Measurements from ENCODE around the gene GIPR.
A peak's percentile ranks its signal among the peaks of the same experiment; 100 is the strongest.
"Not testable (repeated sequence)": the region's sequence is repeated elsewhere in the genome, so short reads cannot be mapped to it uniquely, and the experiment has no call there.

GIPR gene, protein sequence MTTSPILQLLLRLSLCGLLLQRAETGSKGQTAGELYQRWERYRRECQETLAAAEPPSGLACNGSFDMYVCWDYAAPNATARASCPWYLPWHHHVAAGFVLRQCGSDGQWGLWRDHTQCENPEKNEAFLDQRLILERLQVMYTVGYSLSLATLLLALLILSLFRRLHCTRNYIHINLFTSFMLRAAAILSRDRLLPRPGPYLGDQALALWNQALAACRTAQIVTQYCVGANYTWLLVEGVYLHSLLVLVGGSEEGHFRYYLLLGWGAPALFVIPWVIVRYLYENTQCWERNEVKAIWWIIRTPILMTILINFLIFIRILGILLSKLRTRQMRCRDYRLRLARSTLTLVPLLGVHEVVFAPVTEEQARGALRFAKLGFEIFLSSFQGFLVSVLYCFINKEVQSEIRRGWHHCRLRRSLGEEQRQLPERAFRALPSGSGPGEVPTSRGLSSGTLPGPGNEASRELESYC

DNA sequence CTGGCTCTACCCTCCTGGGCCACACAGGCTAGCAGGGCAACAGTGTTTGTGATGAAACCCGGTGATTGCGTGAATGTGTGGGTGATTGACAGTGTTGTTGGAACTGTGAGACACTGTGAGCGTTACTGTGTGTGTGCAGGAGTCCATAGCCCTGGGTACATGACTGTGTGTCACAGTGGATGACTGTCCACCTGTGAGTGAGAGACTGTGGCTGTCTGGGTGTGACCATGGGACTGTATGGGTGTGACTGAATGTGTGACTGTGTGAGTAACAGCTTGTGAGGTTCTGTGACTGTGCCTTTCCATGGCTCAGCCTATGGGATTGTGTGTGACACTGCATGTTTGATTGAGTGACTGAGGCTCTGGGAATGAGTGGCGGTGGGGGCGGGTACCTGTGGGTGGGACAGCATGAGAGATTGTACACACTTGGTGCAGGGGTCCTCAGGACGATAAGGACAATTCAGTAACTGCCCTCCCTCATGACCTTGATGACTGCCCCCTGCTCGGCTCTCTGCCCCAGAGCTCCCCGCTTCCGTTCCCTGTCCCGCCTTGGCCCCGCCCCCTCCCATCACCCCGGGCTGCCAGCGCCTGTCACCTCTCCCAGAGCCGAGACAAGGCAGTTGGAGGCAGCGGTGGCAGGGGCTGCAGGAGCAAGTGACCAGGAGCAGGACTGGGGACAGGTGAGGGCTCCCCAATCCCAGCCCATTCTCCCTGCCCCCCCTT lies at the start of gene GIPR:
Gene GIPR, plus strand, starts transcription at position 602 of the 722 bp plus-strand sequence. CDS start 1,300 bp downstream, outside the sequence.
- H3K4me3 ChIP-seq (ENCODE audit: low read depth, low read length): peak within 1 kb of the TSS; percentile 45
- DNase-seq (ENCODE audit: low read depth): no peak

DNA sequence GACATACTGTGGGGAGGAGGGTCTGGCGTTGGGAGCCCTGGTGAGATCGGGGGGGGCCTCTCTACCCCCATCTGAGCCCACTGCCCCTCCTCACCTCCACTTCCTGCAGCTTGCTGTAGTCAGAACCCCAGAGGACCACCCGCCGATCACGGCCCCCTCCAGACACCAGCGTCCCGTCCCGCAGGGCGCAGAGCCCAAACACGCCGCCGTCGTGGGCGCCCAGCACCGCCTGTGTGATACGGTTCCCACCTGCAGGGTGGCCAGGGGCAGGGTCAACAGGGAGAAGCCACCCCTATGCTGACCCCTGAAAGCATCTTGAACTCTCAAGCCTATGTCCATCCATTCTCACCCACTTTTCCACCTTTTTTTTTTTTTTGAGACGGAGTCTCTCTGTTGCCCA lies 46.6 kb upstream of the GIPR start:
- no peak for DNase-seq (ENCODE audit: low read depth)
- no peak overlapping the region for H3K4me3 ChIP-seq (ENCODE audit: low read depth, low read length)

DNA sequence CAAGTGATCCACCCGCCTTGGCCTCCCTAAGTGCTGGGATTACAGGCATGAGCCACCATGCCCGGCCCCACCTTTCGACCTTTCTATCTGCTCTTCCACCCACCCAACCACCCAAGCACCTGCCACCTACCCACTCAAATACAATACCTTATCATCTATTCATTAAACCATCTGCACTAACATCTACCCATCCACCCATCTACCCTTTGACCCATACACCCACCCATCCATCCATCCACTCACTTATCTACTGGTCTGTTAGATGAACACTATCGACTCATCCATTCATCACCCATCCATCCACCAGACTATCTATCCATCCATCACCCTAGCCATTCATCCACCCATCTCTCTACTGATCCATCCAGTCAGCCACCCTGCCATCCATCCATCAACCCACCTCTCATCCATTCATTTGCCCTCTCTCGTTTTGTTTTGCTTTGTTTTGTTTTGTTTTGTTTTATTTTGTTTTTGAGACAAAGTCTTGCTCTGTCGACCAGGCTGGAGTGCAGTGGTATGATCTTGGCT lies 46.0 kb upstream of the GIPR start:
- DNase-seq (ENCODE audit: low read depth): no peak
- no peak overlapping the region for H3K4me3 ChIP-seq (ENCODE audit: low read depth, low read length)

DNA sequence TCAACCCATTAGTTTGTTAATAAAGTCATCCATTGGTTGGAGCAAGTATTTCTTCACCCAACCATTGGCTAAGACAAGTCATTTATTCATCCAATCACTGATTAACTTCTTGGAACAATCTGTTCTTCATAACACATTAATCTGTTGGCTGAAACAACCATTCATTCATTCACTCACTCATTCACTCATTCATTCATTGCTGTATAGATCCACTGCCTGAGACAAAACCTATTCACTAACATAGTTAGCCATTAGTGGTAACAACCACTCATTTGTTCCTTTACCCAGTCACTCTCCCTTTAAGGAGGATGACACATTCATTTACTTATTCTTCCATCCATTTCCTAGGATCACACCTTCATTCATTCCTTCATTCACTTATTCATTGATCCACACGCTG lies 44.0 kb upstream of the GIPR start:
- DNase-seq (ENCODE audit: low read depth): no peak

DNA sequence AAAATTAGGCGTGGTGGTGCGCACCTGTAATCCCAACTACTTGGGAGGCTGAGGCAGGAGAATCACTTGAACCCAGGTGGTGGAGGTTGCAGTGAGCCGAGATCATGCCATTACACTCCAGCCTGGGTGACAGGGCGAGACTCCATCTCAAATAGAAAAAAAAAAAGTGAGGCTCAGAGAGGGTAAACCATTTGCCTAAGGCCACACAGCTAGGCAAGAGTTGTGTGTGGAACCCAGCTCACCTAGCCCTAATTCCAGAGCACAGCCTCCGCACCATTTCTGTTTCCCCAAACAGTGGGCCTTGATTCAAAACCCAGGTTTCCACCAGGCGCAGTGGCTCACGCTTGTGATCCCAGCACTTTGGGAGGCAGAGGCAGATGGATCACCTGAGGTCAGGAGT lies 39.8 kb upstream of the GIPR start:
- not testable (repeated sequence) for DNase-seq (ENCODE audit: low read depth); H3K4me3 ChIP-seq (ENCODE audit: low read depth, low read length)

More for the DNA sequence above, 44.0 kb upstream of the GIPR start:
- H3K4me3 ChIP-seq (ENCODE audit: low read depth, low read length): no peak overlapping the region

DNA sequence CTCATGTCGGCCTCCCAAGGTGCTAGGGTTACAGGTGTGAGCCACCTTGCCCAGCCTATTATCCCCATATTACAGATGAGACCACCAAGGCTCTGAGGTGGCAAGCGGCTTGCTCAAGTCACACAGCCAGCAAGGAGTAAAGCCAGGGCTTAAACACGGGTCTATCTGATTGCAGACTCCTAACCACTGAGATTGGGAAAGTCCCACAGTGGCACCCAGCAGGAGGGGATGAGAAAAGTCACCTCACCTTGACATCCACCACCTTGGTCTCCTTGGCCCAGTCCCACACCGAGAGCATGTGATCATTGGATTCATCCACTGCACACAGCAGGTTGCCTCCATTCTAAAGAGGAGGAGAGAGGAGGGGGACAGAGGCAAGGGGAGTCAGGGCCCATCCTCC lies 38.3 kb upstream of the GIPR start:
- H3K4me3 ChIP-seq (ENCODE audit: low read depth, low read length): no peak overlapping the region
- DNase-seq (ENCODE audit: low read depth): no peak

DNA sequence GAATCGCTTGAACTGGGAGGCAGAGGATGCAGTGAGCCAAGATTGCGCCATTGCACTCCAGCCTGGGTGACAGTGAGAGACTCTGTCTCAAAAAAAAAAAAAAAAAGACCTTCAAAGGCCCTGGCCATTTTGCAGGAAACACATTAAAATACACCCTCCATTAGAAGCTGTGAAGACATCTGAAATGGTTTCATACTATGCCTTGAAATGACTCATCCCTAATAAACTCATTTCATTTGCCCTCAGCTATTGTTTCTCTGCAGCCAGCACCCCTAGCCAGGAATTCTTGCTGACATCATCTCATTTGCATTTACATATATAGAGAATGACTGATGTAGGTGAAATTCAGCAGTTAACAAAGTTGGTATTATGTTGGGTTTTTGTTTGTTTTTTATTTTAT lies 37.6 kb upstream of the GIPR start:
- peak; percentile 75 for DNase-seq (ENCODE audit: low read depth)
- H3K4me3 ChIP-seq (ENCODE audit: low read depth, low read length): no peak overlapping the region

DNA sequence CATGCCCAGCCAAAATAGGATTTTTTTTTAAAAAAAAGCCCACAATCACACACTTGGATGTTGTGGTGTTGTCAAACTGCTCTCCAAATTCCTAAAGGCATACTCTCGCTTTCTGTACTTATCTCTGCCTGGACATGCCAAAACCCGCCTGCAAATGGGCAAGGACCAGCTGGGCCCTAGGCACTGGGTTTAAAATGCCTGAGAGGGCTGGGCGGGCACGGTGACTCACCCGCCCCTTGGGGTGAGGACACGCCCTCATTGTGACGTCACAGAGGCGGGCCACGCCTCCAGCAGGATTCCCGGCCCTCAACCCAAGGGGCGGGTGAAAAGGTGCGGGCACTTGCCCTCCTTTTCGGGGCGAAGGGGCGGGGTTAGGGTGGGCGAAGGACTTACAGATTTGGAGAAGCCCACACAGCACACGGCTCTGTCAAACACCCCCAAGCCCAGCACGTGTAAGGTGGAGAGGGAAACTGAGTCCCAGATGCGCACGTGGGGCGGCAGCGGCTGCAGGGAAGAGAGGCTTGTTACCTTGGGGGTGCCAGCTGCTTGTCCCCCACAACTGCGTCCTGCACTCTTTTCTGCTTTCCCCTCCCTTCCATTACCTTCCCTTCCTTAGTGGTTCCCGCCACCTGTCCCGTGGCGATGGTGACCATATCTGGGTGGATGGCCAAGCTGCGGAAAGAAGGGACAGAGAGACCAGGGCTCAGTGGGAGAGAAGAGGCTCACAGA lies 35.4 kb upstream of the GIPR start:
- no peak overlapping the region for H3K4me3 ChIP-seq (ENCODE audit: low read depth, low read length)
- DNase-seq (ENCODE audit: low read depth): peak; percentile 54

DNA sequence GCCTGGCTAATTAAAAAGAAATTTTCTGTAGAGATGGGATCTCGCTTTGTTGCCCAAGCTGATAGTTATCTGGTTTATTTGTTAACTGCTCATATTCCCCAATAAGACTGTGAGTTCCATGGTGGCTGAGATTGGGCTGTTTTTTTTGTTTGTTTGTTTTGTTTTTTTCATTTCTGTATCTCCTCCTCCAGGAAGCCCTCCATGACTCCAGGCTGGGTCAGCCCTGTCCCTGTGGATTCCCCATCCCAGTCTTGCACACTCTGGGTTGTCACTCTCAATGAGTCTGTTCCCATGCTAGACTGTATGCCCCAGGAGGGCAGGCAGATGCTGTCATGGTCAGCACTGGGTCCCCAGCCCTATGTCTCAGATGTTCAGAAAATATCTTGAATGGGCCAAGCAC lies 31.7 kb upstream of the GIPR start:
- H3K4me3 ChIP-seq (ENCODE audit: low read depth, low read length): no peak overlapping the region

DNA sequence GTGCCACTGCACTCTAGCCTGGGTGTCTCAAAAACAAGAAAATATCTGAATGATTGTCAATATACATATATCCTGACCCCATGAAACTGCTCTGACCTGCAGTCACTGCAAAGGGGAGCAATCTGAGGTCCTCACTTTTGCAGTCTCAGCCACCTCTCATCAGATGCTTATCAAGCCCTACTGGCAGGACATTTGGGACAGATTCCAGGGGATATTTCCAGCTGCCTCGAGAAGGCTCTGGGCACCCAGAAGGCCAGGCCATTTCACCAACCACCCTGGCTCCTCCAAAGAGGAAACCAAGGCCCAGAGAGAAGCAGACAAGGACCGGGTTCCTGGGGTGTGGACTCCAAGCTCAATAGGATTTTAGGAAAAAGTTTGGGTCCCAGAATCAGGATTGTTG lies 31.1 kb upstream of the GIPR start:
- no peak for DNase-seq (ENCODE audit: low read depth)
- H3K4me3 ChIP-seq (ENCODE audit: low read depth, low read length): no peak overlapping the region

More for the DNA sequence above, 31.7 kb upstream of the GIPR start:
- no peak for DNase-seq (ENCODE audit: low read depth)

DNA sequence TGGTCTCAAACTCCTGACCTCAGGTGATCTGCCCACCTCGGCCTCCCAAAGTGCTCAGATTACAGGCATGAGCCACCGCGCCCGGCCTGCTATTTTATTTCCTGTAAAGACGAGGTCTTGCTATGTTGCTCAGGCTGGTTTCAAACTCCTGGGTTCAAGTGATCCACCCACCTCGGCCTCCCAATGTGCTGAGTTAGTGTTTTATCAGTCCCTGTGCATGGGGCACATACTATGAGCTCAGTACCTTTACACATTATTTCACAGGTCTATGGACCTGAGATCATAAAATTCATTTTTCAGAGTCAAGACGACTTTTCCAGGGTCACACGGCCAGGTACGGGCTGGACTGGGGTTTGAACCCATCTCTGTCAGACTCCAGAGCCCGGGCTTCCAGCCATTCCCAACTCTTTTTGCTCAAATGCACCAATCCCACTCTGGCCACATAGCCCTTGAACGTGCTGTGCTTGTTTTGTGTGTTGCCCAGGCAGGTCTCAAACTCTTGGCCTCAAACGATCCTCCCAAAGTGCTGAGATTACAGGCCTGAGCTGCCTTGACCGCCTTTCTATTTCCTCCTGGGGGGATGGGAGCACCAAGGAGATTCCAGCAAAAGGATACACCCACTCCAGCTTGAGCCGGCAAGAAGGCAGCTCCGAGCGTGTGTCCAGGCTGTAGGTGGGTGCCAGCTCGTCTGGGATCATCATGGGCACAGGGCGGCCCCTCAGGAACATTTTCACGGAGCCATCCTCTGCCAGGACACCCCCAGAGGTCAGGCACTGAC lies 29.9 kb upstream of the GIPR start:
- peak overlapping the region; percentile 67 for H3K4me3 ChIP-seq (ENCODE audit: low read depth, low read length)
- no peak for DNase-seq (ENCODE audit: low read depth)

DNA sequence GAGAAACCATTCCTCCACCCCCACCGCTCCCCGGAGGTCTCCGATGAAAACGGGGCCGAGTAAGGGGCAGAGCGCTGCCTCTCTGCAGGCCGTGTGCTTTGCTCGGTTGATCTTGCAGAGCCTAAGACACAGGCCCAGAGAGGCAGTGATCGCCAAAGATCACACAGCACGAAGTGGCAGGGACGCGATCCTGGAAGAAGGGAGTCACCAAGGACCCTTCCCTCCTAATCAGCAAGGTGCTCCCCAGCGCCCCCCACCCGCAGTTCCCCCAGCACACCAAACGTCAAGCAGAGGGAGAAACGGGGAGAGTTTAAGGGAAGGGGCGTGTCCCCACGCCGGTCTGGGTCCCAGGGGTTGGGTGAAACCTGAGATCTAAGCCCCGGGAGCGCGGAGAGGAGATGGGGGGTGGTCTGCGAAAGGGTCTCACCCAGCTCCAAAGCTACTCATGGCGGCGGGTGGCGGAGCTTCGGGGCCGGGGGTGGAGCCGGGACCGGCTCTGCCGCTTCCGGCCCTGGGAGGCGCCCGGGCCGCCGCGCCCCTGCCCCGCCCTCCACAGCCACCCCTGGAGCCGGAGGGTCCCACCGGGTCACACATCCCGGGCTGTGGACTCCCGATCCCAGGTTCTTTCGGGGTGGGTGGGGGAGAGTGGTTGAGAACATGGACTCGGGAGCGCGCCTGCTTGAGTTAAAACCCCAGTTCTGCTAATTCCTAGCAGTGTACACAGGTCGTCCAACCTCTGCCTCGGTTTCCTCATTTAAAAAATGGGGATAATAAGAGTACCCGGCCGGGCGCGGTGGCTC lies 28.9 kb upstream of the GIPR start, which contains the start of gene EML2:
Gene EML2, minus strand, starts transcription at position 468 of the 800 bp plus-strand sequence. Its CDS starts 21 bp downstream, at position 447.
- no peak for DNase-seq (ENCODE audit: low read depth)
- peak within 1 kb of the TSS; percentile 67 for H3K4me3 ChIP-seq (ENCODE audit: low read depth, low read length)

DNA sequence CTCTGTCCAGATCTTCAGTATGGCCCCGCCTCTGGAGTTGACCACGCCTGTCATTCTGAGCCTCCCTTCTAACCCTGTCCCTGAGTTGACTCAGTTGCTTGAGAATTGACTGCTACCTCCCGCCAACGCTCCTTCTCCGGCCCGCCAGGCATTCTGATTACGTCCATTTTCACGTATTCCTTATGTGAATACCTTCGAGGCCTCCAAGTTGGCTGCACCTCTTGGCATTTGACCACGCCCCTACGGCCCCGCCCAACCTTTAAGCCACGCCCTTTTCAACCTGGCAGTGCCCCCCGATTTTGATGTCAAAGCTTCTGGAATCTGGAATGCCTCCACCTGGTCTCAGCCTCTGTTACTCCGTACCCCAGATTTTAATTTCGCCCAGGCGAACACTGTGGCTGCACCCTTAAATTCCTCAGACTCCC lies 27.2 kb upstream of the GIPR start:
- DNase-seq (ENCODE audit: low read depth): no peak
- H3K4me3 ChIP-seq (ENCODE audit: low read depth, low read length): no peak overlapping the region

DNA sequence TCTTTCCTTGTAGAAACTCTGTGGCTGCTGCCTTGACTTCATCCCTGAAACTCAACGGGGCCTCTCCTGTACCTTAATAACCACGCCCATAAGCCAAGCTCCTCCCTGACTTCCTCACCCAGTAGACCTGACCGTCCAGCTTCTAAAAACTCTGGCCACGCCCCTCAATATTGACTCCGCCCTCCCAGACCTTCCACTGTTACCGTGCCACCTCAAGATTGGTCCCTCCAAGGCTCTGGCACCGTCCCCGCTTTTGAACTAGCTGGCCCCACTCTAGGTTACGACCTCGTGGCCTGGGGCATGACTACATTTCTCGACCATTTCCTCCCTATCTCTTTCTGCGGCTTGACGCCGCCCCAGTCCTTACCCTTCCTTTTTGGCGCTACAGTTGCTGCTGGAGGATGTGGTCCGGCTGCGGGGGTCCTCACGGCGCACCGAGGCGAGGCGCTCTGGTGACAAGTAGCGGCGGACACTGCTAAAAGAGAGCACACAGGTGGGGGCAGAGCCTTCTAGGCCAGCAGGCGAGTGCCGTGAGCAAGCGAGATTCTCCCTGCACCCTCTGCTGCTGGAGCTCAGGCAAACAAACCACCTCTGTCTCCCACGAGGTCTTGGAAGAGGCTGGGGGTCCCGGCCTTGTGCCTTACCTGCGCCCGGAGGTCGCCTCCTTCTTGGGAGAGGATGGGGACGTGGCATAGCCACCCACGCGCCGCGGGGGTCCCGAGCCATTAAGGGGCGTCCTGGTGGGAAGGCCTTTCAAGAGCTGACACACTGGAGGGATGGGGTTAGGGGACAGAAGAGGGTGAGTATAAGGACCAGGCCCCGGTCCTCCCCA lies 26.5 kb upstream of the GIPR start:
- no peak for DNase-seq (ENCODE audit: low read depth)
- H3K4me3 ChIP-seq (ENCODE audit: low read depth, low read length): peak overlapping the region; percentile 42

DNA sequence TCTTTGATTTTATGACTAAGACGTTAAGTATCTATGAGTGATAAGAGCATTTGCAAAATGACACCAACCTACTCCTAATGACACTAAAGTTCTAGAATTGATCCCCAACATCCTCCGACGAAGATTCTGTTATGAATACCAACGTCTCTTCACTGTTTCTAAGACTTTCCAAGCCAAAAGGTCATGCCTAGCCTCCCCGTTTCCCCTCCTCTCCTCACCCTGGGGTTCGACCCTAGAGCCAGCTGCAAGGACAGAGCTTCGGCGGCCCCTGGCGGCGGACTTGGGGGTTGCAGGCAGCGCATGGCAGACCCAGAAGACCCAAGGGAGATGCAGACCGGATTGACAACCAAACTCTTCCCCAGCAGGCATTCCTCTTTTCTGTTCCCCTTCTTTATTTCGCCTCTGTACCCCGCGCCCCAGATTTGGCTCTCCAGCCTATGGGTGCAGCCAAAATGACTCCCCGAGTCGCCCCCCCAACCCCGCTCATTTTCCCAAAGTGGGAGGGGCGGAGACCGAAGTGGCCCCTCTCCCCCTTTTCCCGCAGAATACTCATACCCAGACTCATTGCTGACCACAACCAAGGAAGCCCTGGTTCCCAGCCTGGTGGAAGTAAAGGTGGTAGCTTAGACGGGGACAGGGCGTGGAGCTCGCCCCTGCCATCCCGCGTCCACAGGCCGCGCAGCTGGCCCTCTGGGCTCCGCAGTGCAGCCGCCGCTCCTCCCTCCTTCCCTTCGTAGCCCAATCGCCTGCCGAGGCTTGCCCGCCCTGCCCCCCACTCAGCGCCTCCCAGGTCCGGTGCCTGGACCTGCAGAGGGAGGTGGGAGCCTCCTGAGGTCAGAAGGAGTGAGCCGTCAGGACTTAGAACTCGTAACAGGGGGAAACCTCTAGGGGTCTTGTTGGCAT lies 24.7 kb upstream of the GIPR start:
- peak overlapping the region; percentile 30 for H3K4me3 ChIP-seq (ENCODE audit: low read depth, low read length)
- DNase-seq (ENCODE audit: low read depth): no peak

Measured in skeletal muscle cell (primary cell).